Breast epithelium (tissue), 3 donors: ENCODE results near the gene PROCA1.
"Not testable (repeated sequence)": the region's sequence is repeated elsewhere in the genome, so short reads cannot be mapped to it uniquely, and the experiment has no call there.

Experiments used
- POLR2AphosphoS5 ChIP-seq, 3 donors: sonication (generic); formaldehyde crosslinking; IDR thresholded peaks; one replicate each; pipeline ENCODE4 v1.6.1; 2017; ENCODE audit warnings: antibody characterized with exemption in 3 of 3
- TF ChIP-seq, protein P1 (sequence below), 3 donors: fragments of 450-650 bp; IDR thresholded peaks; one replicate each; pipeline ENCODE4 v1.5.1; 2016 to 2017; ENCODE audit warnings: antibody characterized with exemption in 3 of 3, mild to moderate bottlenecking in 3 of 3, moderate library complexity in 3 of 3

- TF ChIP-seq, protein P1, sequence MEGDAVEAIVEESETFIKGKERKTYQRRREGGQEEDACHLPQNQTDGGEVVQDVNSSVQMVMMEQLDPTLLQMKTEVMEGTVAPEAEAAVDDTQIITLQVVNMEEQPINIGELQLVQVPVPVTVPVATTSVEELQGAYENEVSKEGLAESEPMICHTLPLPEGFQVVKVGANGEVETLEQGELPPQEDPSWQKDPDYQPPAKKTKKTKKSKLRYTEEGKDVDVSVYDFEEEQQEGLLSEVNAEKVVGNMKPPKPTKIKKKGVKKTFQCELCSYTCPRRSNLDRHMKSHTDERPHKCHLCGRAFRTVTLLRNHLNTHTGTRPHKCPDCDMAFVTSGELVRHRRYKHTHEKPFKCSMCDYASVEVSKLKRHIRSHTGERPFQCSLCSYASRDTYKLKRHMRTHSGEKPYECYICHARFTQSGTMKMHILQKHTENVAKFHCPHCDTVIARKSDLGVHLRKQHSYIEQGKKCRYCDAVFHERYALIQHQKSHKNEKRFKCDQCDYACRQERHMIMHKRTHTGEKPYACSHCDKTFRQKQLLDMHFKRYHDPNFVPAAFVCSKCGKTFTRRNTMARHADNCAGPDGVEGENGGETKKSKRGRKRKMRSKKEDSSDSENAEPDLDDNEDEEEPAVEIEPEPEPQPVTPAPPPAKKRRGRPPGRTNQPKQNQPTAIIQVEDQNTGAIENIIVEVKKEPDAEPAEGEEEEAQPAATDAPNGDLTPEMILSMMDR (IDR thresholded peaks at IDR 0.05) = not testable (repeated sequence)
- not testable (repeated sequence) for TF ChIP-seq POLR2AphosphoS5 (IDR thresholded peaks at IDR 0.05)
Measured at GRCh38 chr17:28658342-28658741, 53.3 kb downstream of the PROCA1 start.
